Measurements from ENCODE around the gene SRPX.

Gene SRPX

DNA sequence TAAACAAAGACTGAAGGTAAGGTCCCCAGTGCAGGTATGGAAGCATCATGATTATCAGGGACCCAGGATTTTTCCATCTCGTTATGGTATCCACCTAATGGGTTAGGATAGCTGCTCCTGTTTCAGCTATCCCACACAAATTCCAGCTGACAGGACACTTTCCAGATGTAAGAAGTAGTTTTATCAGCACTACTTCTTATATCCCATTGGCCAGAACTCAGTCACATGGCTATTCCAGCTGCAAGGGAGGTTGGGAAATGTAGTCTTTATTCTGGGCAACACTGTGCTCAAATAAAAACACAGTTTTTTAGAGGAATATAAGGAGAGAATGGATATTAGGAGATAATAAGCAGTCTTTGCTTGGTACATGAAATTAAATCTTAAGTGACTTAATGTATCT lies 96.7 kb downstream of the SRPX start:
- ATAC-seq (no peak), DNase-seq (ENCODE audit: low spot score in 2 of 2) (no peak)
- H3K4me3 Mint-ChIP-seq = no peak overlapping the region
- no peaks in the 10 kb centered on the region for H3K4me1 Mint-ChIP-seq
- no peaks in the 10 kb centered on the region for H3K9me3 Mint-ChIP-seq
- no peak overlapping the region for H3K27ac Mint-ChIP-seq
- no peaks in the 10 kb centered on the region for H3K36me3 Mint-ChIP-seq

DNA sequence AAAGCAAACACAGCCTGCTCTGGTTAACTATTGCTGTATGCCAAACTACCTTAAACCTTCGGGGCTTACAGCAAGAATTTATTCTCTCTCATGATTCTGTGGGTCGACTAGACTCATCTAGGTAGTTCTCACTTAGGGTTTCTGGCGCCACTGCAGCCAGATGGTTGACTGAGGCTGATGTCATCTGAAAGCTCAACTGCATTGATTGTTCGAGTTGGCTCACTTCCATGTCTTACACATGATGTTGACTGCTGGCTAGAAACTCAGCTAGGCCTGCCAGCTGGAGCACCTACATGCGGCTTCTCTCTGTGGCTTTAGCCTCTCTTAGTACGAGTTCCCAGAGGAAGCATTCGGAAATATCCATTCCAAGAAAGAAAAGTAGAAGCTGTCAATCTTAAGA lies 103.2 kb downstream of the SRPX start:
- no peak for DNase-seq (ENCODE audit: low spot score in 2 of 2)
- no peaks in the 10 kb centered on the region for H3K4me1 Mint-ChIP-seq
- no peak overlapping the region for H3K4me3 Mint-ChIP-seq
- no peaks in the 10 kb centered on the region for H3K36me3 Mint-ChIP-seq
- no peak overlapping the region for H3K27ac Mint-ChIP-seq
- H3K9me3 Mint-ChIP-seq = no peaks in the 10 kb centered on the region
- peak; percentile 70 for ATAC-seq

DNA sequence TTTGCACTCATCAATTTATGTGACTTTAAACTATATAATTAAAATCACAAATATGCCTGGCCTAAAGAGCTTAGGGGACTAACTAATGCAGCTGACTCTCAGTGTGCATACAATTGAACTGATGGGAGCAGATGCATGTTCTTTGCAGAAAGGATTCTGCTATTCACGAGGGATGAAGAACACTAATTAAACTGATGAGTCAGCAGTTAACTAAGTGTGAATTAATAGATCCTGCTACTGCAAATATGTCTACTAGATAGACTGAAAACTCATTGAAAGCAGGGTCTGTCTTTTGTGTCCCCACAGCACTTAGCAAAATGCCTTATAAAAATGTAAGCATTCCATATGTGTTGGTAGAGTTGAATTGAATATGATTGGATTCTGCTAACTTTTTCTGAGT lies 104.0 kb downstream of the SRPX start:
- DNase-seq (ENCODE audit: low spot score in 2 of 2) (no peak), ATAC-seq (no peak)
- Mint-ChIP-seq H3K4me3 (no peak overlapping the region), H3K4me1 (no peaks in the 10 kb centered on the region), H3K9me3 (no peaks in the 10 kb centered on the region), H3K27ac (no peak overlapping the region), H3K36me3 (no peaks in the 10 kb centered on the region)

DNA sequence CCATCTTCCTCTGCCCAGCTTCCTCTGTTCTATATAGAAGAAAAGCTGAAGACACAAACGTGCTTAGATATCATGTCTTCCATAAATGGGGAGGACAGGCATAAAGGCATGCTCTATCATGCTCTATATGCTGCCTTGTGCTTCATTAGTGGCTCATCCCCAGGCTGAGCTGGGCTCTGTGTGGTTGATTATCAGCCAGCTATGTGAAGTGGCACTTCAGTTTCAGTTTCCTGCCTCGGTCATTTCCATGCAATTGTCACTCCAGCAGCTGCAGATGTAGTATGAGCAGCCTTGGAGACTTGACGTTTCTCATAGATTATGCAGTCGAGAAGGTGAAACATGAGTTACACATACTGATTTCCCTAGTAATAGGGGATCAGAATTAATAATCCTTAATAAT lies 108.1 kb downstream of the SRPX start:
- no peak overlapping the region for H3K27ac Mint-ChIP-seq
- no peaks in the 10 kb centered on the region for H3K4me1 Mint-ChIP-seq
- H3K36me3 Mint-ChIP-seq = no peaks in the 10 kb centered on the region
- no peaks in the 10 kb centered on the region for H3K9me3 Mint-ChIP-seq
- ATAC-seq = no peak
- DNase-seq (ENCODE audit: low spot score in 2 of 2) = no peak
- H3K4me3 Mint-ChIP-seq = no peak overlapping the region

DNA sequence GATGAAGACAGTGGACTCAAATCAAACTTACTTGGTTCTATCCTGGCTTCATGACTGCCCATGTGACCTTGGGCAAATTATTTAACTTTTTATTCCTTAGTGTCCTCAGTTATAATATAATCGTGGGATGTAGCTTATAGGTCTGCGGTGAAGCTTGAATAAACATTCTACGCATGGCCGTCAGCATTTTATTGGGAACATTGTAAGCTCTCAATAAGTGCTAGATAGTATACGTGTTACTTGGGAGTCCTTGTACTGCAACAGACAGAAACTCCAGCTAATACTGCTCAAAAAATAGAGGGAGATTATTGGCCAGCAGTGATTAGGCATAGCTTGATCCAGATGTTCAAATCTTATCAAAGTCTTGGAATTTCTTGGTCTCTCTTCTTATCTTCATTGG lies 109.5 kb downstream of the SRPX start:
- ATAC-seq (no peak), DNase-seq (ENCODE audit: low spot score in 2 of 2) (no peak)
- Mint-ChIP-seq H3K36me3 (no peaks in the 10 kb centered on the region), H3K9me3 (no peaks in the 10 kb centered on the region), H3K4me3 (no peak overlapping the region), H3K4me1 (no peaks in the 10 kb centered on the region), H3K27ac (no peak overlapping the region)

DNA sequence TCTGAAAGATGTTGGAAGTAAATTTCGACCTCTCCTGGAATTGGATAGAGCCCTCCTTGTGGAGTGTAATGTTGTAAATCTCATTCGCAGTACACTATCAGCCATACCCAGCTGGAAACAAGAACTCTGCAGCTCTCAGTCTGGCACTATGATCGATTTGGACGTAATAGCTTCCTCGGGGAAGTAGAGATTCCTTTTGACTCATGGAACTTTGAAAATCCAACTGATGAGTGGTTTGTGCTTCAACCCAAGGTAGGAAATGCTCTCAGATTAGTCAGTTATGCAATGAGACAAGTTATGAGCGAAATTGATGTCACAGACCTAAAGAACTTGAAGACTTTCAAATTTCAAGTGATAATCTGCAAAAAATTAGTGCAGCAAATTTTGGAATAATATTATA lies 110.4 kb downstream of the SRPX start:
- ATAC-seq (no peak), DNase-seq (ENCODE audit: low spot score in 2 of 2) (no peak)
- Mint-ChIP-seq H3K4me3 (no peak overlapping the region), H3K36me3 (no peaks in the 10 kb centered on the region), H3K9me3 (no peaks in the 10 kb centered on the region), H3K4me1 (peaks cover under 1% of the 10 kb centered on the region), H3K27ac (no peak overlapping the region)

DNA sequence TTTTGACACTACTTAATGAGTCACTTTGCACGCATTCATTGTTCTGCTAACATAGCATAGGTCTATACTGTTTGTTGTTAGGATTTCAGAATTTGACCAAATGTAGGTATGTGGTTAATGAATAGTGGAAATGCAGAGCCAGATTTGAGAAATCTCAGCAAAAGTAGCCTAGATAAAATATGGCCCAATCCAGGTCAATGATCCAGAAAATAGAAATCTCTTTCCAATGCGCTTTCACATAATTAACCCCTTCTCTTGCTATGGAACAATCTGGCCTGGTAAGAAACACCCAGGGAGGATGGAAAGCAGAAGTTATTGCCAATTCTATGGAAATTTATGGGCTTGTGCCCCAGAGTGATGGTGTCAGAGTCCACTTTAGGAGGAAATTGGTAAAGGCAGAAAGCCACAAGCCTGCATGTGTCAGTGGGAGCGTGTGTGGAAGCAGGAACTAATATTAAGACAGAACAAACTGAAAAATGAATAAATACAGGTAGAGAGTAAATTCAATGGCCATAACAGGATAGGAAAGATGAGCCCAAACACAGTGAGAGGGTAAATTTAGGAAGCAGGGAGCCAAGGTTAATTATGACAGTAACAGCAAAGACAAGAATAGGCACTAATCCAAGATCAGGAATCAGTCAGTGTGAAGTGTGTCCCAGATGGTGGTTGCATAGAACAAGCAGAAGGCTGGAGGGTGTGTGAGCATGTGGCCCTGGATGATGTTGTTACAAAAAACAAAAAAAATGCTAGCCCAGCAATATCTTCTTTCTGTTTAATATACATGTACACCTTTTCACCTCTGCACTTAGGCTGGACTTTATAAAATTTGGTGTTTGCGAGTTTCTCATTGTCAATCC lies 111.4 kb downstream of the SRPX start:
- Mint-ChIP-seq H3K9me3 (no peaks in the 10 kb centered on the region), H3K36me3 (no peaks in the 10 kb centered on the region), H3K27ac (no peak overlapping the region), H3K4me1 (peaks cover 4% of the 10 kb centered on the region), H3K4me3 (no peak overlapping the region)
- no peak for ATAC-seq
- no peak for DNase-seq (ENCODE audit: low spot score in 2 of 2)

DNA sequence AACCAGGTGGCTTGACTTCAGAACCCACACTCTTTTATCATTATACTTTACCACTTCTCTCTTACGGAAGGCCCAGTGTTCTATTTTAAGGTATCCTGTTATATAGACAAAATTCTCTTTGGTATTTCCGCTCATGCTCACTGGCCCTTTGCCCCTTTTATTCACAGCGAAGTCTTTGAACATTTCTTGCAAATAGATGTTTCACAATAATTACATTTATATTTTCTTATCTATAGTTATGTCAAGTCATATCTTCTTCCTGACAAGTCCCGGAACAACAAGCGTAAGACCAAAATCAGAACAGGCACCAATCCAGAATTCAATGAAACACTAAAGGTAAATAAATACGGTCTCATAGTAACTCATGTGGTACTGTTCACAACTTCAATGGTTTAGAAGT lies 112.3 kb downstream of the SRPX start:
- Mint-ChIP-seq H3K4me3 (no peak overlapping the region), H3K9me3 (no peaks in the 10 kb centered on the region), H3K27ac (no peak overlapping the region), H3K4me1 (peaks cover 4% of the 10 kb centered on the region), H3K36me3 (no peaks in the 10 kb centered on the region)
- DNase-seq (ENCODE audit: low spot score in 2 of 2) = no peak
- ATAC-seq = no peak

DNA sequence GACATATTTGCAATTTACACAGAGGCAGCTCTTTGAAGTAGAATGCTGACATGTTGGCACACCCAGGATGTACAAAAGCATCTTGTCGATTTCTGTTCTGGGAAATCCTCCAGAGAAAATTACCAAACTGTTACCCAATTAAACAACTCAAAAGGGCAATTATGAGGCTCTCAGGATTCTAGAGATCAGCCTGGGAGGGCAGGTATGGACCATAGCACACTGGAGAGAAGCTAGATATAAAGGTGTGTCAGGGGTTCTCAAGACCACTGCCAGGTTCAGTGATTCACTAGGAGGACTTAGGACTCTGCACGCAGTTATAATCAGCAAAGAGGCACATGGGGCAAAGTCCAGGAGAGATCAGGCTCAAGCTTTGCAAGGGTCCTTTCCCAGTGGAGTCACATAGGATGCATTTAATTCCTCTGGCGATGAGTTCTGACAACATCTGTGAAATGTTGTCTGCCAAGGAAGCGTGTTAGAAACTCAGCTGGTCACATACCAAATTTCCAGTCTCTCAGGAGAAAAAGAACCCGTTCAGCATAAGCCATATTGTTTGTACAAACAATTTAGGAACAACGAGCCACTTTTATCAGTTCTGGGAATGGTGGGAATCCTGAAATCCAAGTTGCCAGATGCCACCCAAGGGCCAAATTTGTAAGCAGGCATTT lies 113.5 kb downstream of the SRPX start:
- Mint-ChIP-seq H3K9me3 (no peaks in the 10 kb centered on the region), H3K36me3 (no peaks in the 10 kb centered on the region), H3K27ac (no peak overlapping the region), H3K4me1 (peaks cover 12% of the 10 kb centered on the region), H3K4me3 (no peak overlapping the region)
- ATAC-seq (no peak), DNase-seq (ENCODE audit: low spot score in 2 of 2) (no peak)

DNA sequence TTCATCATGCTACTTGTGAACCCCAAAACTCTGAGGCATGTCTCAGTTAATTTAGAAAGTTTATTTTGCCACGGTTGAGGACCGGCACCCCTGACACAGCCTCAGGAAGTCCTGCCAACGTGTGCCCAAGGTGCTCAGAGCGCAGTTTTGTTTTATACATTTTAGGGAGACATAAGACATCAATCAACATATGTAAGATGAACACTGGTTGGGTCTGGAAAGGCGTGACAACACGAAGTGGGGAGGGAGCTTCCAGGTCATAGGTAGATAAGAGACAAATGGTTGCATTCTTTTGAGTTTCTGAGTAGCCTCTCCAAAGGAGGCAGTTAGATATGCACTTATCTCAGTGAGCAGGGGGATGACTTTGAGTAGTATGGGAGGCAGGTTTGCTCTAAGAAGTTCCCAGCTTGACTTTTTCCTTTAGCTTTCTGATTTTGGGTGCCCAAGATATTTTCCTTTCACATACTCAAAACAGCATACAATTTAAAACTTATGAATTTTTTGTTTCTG lies 115.4 kb downstream of the SRPX start:
- H3K27ac Mint-ChIP-seq = no peak overlapping the region
- ATAC-seq = no peak
- peaks cover 12% of the 10 kb centered on the region for H3K4me1 Mint-ChIP-seq
- no peak overlapping the region for H3K4me3 Mint-ChIP-seq
- no peak for DNase-seq (ENCODE audit: low spot score in 2 of 2)
- no peaks in the 10 kb centered on the region for H3K9me3 Mint-ChIP-seq
- no peaks in the 10 kb centered on the region for H3K36me3 Mint-ChIP-seq

DNA sequence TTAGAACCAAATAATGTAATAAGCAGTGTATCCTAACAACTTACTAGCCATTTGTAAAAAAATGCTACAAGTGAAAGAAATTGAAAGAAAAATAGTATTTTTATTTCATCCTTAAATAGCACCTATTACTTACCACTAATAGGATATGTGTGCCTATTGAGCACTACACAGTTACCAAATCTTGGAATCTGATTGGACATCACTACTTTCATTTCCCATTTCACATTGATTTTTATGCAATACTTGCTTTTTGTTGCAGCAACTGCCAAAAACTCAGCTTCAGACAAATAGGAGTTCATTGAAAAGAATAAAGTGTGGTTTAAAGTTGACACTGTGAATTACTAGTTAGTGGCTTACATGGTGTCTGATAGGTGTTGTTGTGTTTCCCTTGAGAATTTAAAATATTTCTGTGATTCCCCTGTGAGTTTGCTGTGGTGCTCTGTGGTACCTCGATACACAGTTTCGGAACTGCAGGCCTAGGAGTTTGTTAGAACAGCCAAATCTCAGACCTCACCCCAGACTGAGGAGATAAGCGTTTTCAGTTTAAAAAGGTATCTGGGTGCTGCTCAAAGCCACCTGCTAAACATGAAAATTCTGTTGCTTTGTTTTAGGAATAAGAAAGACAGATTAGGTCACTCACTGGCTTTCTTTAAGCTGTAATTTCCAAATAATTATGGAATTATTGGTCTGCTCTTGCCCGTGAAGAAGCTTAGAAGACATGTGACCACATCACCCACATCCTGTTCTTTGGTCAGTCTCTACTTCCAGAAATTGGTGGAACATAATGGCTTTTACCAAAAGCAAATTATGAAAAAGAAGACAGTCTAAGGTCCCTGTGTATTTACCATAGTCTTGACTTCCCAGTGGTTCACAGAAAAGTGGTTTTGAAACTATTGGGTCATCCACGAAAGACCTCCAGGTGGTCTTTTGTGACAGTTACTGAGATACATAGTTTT lies 116.5 kb downstream of the SRPX start:
- ATAC-seq (peak; percentile 67), DNase-seq (ENCODE audit: low spot score in 2 of 2) (no peak)
- Mint-ChIP-seq H3K4me3 (no peak overlapping the region), H3K9me3 (peaks cover under 1% of the 10 kb centered on the region), H3K27ac (no peak overlapping the region), H3K4me1 (peaks cover 12% of the 10 kb centered on the region), H3K36me3 (no peaks in the 10 kb centered on the region)

DNA sequence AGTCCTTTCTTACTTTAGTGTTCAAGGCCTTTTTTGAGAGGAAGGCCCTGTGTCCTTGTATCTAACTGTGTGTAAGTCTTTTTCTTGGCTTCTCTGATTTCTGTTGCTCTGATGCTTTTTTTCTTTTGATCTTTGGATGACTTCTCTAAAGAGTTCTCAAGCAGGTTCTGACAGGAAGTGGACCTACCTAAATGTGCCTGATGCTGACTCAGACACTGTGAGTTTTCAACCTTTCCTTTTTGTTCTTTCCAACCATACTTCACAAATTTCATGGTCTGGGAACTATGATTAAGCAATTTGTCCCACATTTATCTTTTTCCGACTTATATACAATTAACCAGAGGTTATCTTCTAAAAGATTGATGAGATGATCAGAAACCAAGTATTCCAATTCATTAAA lies 117.8 kb downstream of the SRPX start:
- H3K27ac Mint-ChIP-seq = no peak overlapping the region
- no peaks in the 10 kb centered on the region for H3K36me3 Mint-ChIP-seq
- no peak overlapping the region for H3K4me3 Mint-ChIP-seq
- ATAC-seq (no peak), DNase-seq (ENCODE audit: low spot score in 2 of 2) (no peak)
- H3K4me1 Mint-ChIP-seq = peaks cover 12% of the 10 kb centered on the region
- H3K9me3 Mint-ChIP-seq = peaks cover 6% of the 10 kb centered on the region

DNA sequence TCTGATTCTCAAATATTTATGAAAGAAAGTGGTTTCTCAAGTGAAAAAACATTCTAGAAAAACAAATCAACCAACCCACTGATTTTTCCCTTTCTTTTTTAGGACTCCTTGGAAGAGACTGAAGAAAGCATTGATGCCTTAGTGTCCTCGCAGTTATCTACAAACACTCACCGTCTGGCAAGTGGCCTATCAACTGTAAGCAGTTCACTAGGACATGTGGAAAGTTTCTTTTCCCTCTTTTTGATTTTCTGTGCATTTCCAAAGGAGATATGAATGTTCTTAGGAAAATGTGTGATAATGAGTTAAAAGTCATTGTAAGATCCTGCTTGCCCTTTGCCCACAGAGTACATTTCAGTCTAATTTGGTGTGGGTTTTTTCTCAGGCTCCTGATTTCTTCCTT lies 118.4 kb downstream of the SRPX start:
- DNase-seq (ENCODE audit: low spot score in 2 of 2) (no peak), ATAC-seq (no peak)
- Mint-ChIP-seq H3K4me1 (peaks cover 12% of the 10 kb centered on the region), H3K9me3 (peaks cover 6% of the 10 kb centered on the region), H3K27ac (no peak overlapping the region), H3K36me3 (no peaks in the 10 kb centered on the region), H3K4me3 (no peak overlapping the region)

DNA sequence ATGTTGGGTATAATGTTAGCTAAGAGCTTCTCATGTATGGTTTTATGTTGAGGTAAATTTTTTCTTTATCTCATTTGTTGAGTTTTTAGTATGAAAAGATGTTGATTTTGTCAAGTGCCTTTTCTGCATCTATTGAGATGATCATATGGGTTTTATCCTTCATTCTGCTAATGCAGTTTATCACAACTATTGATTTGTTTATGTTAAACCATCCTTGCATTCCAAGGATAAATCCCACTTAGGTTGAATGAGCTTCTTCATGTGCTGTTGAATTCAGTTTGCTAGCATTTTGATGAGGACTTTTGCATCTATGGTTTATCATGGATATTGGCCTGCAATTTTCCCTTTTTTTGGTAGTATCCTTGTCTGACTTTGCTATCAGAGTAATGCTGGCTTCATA lies 121.0 kb downstream of the SRPX start:
- peaks cover 6% of the 10 kb centered on the region for H3K9me3 Mint-ChIP-seq
- peaks cover 8% of the 10 kb centered on the region for H3K4me1 Mint-ChIP-seq
- no peak for ATAC-seq
- H3K4me3 Mint-ChIP-seq = no peak overlapping the region
- H3K27ac Mint-ChIP-seq = no peak overlapping the region
- H3K36me3 Mint-ChIP-seq = no peaks in the 10 kb centered on the region
- DNase-seq (ENCODE audit: low spot score in 2 of 2) = no peak
